ENCODE measurements around the gene CDH3.

DNA sequence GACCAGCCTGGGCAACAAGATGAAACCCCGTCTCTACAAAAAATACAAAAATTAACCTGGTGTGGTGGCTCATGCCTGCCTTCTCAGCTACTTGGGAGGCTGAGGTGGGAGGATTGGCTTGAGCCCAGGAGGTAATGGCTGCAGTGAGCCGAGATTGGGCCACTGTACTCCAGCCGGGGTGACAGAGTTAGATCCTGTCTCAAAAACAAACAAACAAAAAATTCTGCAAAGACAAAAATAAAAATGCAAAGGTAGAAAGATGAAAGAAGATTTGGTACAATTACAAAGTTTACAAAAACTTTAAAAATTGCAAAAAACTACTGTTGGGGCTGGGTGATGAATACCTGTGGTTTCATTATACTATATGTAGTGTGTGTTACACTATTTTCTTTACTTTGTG is 86.5 kb downstream of the CDH3 start:
- no peak for TF ChIP-seq RAD21 (IDR thresholded peaks at IDR 0.05; ENCODE audit: low read depth)
- no peak for TF ChIP-seq CREB1 (IDR thresholded peaks at IDR 0.05; ENCODE audit: low read depth)
- TF ChIP-seq YY1 (IDR thresholded peaks at IDR 0.05; ENCODE audit: low read depth), result no peak
- TF ChIP-seq EGR1 (IDR thresholded peaks at IDR 0.05), result no peak
- TF ChIP-seq EP300 (IDR thresholded peaks at IDR 0.05; ENCODE audit: borderline replicate concordance), result no peak

Data from Ishikawa (cell line).